ENCODE results near the gene VAV1. TPM values are rescaled to one million over a fixed set of nuclear protein-coding genes. Genes with fewer than 3 reads are reported as not detected.

The VAV1 gene
- total and polyA plus RNA-seq, 2 of the 13 experiments (the other 11 are each of a cell fraction or from before 2014, with no cell fraction given): not detected

DNA sequence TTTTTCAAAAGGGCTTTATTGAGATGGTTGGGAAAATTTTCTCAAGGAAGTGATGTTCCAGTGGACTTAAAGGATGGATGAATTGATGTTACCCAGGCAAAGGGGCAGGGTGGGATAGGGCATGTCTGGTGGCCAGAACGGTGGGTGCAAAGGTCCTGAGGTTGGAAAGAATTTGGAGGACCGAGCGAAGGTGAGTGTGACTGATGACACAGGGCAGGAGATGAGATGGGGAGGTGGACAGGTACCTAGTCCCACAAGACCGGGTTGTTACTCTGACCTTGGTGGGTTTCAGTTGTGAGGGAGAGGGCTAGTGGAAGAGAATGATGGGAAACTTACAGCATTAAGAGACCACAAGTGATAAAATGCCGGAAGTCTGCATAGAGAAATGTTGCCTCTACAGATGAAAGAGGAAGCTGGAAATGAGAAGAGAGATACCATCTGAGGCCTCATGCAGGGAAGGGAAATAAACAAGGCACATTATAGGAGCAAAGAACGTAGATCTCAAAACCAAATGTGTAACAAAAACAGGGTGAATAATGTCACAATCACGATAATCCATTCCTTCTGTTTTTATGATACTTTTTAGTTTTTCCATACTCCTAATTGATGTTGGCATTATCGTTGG lies 119.4 kb downstream of the VAV1 start:
- WGBS (ENCODE audit: low lambda C conversion rate): 10% methylated on average over 8 of the region's 8 CpGs
- H3K79me2 ChIP-seq (ENCODE audit: insufficient read depth, low read length): no peaks in the 10 kb centered on the region
- no peak overlapping the region for H3K9ac ChIP-seq (ENCODE audit: insufficient read depth, low read depth, low read length)
- H3K36me3 ChIP-seq (replicated peaks in 1 of 2; ENCODE audit: control insufficient read depth in 1 of 2, insufficient read depth in 2 of 2, low read length in 2 of 2): no peaks in the 10 kb centered on the region
- ChIA-PET POLR2A (no interaction called here), CTCF (ENCODE audit: low intra/inter-chr PET ratio, low total read pairs) (no interaction called here)
- TF ChIP-seq ZFP90 (CRISPR knock-in tag; IDR thresholded peaks at IDR 0.05; ENCODE audit: borderline replicate concordance) (no peak), ATF7 (IDR thresholded peaks at IDR 0.05) (no peak), ATF7 (CRISPR knock-in tag; IDR thresholded peaks at IDR 0.05) (no peak), ZNF607 (CRISPR knock-in tag; IDR thresholded peaks at IDR 0.05; ENCODE audit: borderline replicate concordance) (no peak), ZKSCAN8 (CRISPR knock-in tag; IDR thresholded peaks at IDR 0.05; ENCODE audit: borderline replicate concordance) (no peak), ZNF747 (CRISPR knock-in tag; IDR thresholded peaks at IDR 0.05; ENCODE audit: borderline replicate concordance) (no peak), HDAC1 (CRISPR knock-in tag; IDR thresholded peaks at IDR 0.05) (no peak), POGZ (CRISPR knock-in tag; IDR thresholded peaks at IDR 0.05) (no peak), ZBTB7B (CRISPR knock-in tag; IDR thresholded peaks at IDR 0.05) (no peak)
- TF ChIP-seq, protein P1, sequence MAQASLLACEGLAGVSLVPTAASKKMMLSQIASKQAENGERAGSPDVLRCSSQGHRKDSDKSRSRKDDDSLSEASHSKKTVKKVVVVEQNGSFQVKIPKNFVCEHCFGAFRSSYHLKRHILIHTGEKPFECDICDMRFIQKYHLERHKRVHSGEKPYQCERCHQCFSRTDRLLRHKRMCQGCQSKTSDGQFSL (CRISPR knock-in tag; IDR thresholded peaks at IDR 0.05): no peak
- intact Hi-C loops (cut with micrococcal nuclease; ENCODE audit: unreplicated experiment) (no loop called here), in situ Hi-C loops (cut with HindIII; ENCODE audit: extremely low pct_ligation_motif_present, low pct_unique_long_range_greater_than_20kb) (no loop called here)
- no peaks in the 10 kb centered on the region; a peak in 1 of 5 replicates for H3K27me3 ChIP-seq (ENCODE audit: control insufficient read depth in 1 of 2, insufficient read depth in 2 of 2, low read length in 2 of 2)
- no TSS peak for BruUV-seq (replicated peaks)
- ATAC-seq: no peak
- DNase-seq (ENCODE audit: low spot score): no peak
- H3K27ac ChIP-seq (ENCODE audit: extremely low read length, insufficient read depth, low read length): no peak overlapping the region
- H3K4me1 ChIP-seq (ENCODE audit: insufficient read depth, low read length): no peaks in the 10 kb centered on the region
- no peaks in the 10 kb centered on the region for H4K20me1 ChIP-seq (ENCODE audit: insufficient read depth, low read length)
- H3K4me3 ChIP-seq (replicated peaks in 1 of 3; ENCODE audit: insufficient read depth in 1 of 3, low read depth in 2 of 3, low read length in 3 of 3): no peak overlapping the region
- H2AFZ ChIP-seq (ENCODE audit: low read length): no peak overlapping the region
- H3K9me3 ChIP-seq (ENCODE audit: low read length): no peaks in the 10 kb centered on the region
- no peak for FAIRE-seq
- H3K4me2 ChIP-seq (ENCODE audit: low read depth, low read length): no peak overlapping the region
